ENCODE measurements around the gene KIAA0753. TPM values are rescaled to one million over a fixed set of nuclear protein-coding genes. Genes with fewer than 3 reads are reported as not detected.

KIAA0753 gene
- polyA plus RNA-seq, 1 experiment: 11.5 TPM

- POLR2A ChIA-PET: no interaction called here
- no peak for TF ChIP-seq CTCF (IDR thresholded peaks at IDR 0.05; ENCODE audit: low read depth, low read length)
- Histone ChIP-seq H3K27me3 (ENCODE audit: control insufficient read depth, insufficient read depth, low read length) (no peaks in the 10 kb centered on the region), H3K27ac (ENCODE audit: low read depth, low read length) (no peak overlapping the region), H3K9me3 (ENCODE audit: control insufficient read depth, insufficient read depth, low read length) (no peaks in the 10 kb centered on the region), H3K4me3 (ENCODE audit: low read depth, low read length) (no peak overlapping the region)
- no peak for DNase-seq (ENCODE audit: low read depth, low spot score)
- CTCF ChIA-PET: interaction anchor here (0.7 to 4.4 kb wide), 2 partner anchors 137 to 716 kb away, joined by 3 to 14 read pairs; no protein-coding TSS in a partner anchor
Measured at GRCh38 chr17:6610011-6610410, 30.5 kb downstream of the KIAA0753 start.

DNA sequence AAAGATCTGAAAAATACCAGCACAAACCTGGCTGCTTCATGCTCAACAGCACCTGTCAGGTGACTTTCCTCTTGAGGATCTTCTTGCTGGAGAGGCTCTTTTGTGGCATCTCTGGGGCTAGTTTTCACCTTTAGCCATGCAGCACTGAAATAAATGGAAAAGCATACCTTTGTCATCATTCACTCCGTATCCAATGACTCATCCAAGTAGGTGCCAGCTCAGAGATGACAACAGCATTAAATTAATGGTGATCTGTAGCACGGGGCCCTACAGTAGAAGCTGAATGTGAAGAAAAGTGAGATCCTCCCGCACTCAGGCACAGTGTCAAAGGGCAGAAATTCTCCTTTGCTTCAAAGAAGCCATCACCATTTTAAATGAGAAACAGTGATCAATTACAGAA lies 32.2 kb downstream of the KIAA0753 start:
- no peak for TF ChIP-seq CTCF (IDR thresholded peaks at IDR 0.05; ENCODE audit: low read depth, low read length)
- H3K4me3 ChIP-seq (ENCODE audit: low read depth, low read length): no peak overlapping the region
- no peak for DNase-seq (ENCODE audit: low read depth, low spot score)
- POLR2A ChIA-PET: no interaction called here
- H3K27ac ChIP-seq (ENCODE audit: low read depth, low read length): no peak overlapping the region
- no peaks in the 10 kb centered on the region for H3K9me3 ChIP-seq (ENCODE audit: control insufficient read depth, insufficient read depth, low read length)
- CTCF ChIA-PET: interaction anchor here (4.4 kb wide), 1 partner anchor 135 kb away, joined by 14 read pairs; no protein-coding TSS in a partner anchor
- no peaks in the 10 kb centered on the region for H3K27me3 ChIP-seq (ENCODE audit: control insufficient read depth, insufficient read depth, low read length)

DNA sequence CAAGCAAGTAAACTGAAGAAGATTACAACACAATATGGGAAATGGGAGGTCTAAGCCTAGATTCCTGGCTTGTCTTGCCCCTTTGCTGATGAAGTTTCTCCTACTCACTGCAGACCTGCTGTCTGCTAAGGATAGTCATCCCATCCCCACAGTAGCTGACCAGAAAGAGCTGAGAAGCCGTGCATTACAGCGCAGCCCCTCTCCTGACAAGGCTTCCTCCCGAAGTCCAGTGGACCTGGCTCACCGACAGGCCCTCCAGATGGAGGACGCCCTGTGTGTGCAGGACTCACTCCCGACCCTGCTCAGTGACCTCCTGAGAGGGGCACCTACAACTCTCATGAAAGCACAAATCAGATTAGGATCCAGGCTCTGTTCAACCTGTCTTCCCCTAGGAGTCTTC lies 35.4 kb downstream of the KIAA0753 start:
- CTCF ChIA-PET: interaction anchor here (0.5 to 1.4 kb wide), 2 partner anchors 132 to 1016 kb away, joined by 4 to 5 read pairs; no protein-coding TSS in a partner anchor

DNA sequence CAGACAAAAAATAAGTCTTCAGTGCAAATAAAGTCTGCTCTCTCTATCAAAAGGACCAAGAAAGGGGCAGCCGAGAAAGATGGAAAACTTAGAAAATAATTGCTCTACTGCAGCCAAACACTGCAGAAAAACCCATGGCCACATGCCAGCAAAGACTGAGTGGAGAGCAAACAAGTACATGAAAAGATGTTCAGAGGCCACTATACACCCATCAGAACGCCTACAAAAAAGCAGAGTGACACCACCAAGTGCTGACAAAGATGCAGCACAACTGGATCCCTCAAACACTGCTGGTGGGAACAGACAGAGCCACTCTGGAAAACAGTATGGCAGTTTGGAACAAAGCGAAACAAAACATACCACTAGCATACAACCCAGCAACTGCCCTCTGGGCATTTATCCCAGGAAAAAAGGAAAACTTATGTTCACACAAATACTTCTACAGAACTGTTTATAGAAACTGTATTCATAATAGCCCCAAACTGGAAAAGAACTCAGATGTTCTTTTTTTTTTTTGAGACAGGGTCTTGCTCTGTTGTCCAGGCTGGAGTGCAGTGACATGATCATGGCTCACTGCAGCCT lies 36.7 kb downstream of the KIAA0753 start:
- no peak for TF ChIP-seq CTCF (IDR thresholded peaks at IDR 0.05; ENCODE audit: low read depth, low read length)
- no peak for DNase-seq (ENCODE audit: low read depth, low spot score)
- CTCF ChIA-PET: no interaction called here
- no peaks in the 10 kb centered on the region for H3K9me3 ChIP-seq (ENCODE audit: control insufficient read depth, insufficient read depth, low read length)
- H3K27ac ChIP-seq (ENCODE audit: low read depth, low read length): no peak overlapping the region
- POLR2A ChIA-PET: no interaction called here
- no peaks in the 10 kb centered on the region for H3K27me3 ChIP-seq (ENCODE audit: control insufficient read depth, insufficient read depth, low read length)
- H3K4me3 ChIP-seq (ENCODE audit: low read depth, low read length): no peak overlapping the region

More for the DNA sequence above, 35.4 kb downstream of the KIAA0753 start:
- no peak for DNase-seq (ENCODE audit: low read depth, low spot score)
- H3K4me3 ChIP-seq (ENCODE audit: low read depth, low read length): no peak overlapping the region
- no peaks in the 10 kb centered on the region for H3K27me3 ChIP-seq (ENCODE audit: control insufficient read depth, insufficient read depth, low read length)
- POLR2A ChIA-PET: no interaction called here
- H3K9me3 ChIP-seq (ENCODE audit: control insufficient read depth, insufficient read depth, low read length): no peaks in the 10 kb centered on the region
- no peak for TF ChIP-seq CTCF (IDR thresholded peaks at IDR 0.05; ENCODE audit: low read depth, low read length)
- no peak overlapping the region for H3K27ac ChIP-seq (ENCODE audit: low read depth, low read length)

DNA sequence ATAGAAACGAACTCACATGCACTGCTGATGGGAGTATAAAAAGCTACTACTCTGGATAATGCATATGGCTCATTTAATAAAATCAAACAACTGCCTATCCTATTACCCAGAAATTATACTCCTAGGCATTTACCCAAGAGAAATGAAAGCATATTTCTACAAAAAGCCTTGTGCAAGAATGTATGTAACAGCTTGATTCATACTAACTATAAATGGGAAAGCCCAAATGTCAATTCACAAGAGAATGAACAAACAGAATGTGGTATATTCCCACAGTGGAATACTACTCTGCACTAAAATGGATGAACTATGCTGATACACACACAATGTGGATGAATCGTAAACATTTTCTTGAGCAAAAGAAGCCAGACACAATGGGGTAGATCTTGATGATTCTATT lies 38.4 kb downstream of the KIAA0753 start:
- no peak overlapping the region for H3K4me3 ChIP-seq (ENCODE audit: low read depth, low read length)
- TF ChIP-seq CTCF (IDR thresholded peaks at IDR 0.05; ENCODE audit: low read depth, low read length): no peak
- no peak overlapping the region for H3K27ac ChIP-seq (ENCODE audit: low read depth, low read length)
- H3K9me3 ChIP-seq (ENCODE audit: control insufficient read depth, insufficient read depth, low read length): no peaks in the 10 kb centered on the region
- DNase-seq (ENCODE audit: low read depth, low spot score): no peak
- CTCF ChIA-PET: no interaction called here
- no peaks in the 10 kb centered on the region for H3K27me3 ChIP-seq (ENCODE audit: control insufficient read depth, insufficient read depth, low read length)
- POLR2A ChIA-PET: interaction anchor here (0.8 kb wide), 1 partner anchor 10 kb away, joined by 4 read pairs; no protein-coding TSS in a partner anchor

All from AG04450 (cell line).